Activated naive CD8-positive, alpha-beta T cell (primary cell): ENCODE results near the gene SEMA7A.
A peak's percentile ranks its signal among the peaks of the same experiment; 100 is the strongest.

ENCODE experiments used
- H3K27ac Mint-ChIP-seq: one replicate; pipeline ENCODE4 v1.8.0; 2021; ENCODE audit warnings: mixed read lengths
- H3K27me3 Mint-ChIP-seq: one replicate; pipeline ENCODE4 v1.8.0; 2021; ENCODE audit warnings: mixed read lengths
- H3K36me3 Mint-ChIP-seq: one replicate; pipeline ENCODE4 v1.8.0; 2021; ENCODE audit warnings: mixed read lengths
- H3K4me1 Mint-ChIP-seq: one replicate; pipeline ENCODE4 v1.8.0; 2021; ENCODE audit warnings: low read depth, mixed read lengths
- H3K4me3 Mint-ChIP-seq: one replicate; pipeline ENCODE4 v1.8.0; 2021; ENCODE audit warnings: mild to moderate bottlenecking, mixed read lengths
- H3K9me3 Mint-ChIP-seq: one replicate; pipeline ENCODE4 v1.8.0; 2021; ENCODE audit warnings: low read depth, mixed read lengths

The SEMA7A gene

DNA sequence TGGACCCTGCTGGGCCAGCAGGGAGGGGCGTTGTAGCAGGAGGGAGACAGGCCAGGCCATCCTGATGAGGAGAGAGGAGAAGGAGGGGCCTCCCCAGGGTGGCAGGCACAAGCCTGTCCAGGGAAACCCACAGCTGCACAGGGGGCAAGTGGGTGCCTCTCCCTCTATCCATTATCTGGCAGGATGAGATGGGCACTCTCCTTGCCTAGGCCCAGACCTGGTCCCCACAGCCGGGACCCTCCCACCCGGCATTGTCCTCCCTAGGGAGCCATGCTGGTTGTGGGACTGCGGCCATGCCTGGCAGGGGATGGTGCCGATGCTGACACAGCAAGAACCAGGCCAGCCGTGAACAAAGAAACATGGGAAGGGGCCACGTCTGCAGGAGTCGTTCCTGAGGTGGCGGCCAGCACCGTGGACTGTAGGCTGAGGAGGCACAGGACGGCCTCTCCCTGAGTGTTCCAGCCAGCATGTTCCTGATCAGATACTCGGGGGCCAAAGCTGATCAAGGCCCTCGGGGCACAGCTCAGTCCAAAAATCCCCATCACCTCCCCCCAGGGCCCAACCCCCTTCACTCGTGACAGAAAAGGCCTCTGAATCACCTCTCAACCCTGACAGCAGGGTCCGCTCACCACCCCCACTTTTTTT, 47.1 kb downstream of the SEMA7A start:
- Mint-ChIP-seq H3K27me3 (no peaks in the 10 kb centered on the region), H3K27ac (peak overlapping the region; percentile 10), H3K9me3 (no peaks in the 10 kb centered on the region), H3K36me3 (no peaks in the 10 kb centered on the region), H3K4me3 (no peak overlapping the region), H3K4me1 (peaks cover 65% of the 10 kb centered on the region)

DNA sequence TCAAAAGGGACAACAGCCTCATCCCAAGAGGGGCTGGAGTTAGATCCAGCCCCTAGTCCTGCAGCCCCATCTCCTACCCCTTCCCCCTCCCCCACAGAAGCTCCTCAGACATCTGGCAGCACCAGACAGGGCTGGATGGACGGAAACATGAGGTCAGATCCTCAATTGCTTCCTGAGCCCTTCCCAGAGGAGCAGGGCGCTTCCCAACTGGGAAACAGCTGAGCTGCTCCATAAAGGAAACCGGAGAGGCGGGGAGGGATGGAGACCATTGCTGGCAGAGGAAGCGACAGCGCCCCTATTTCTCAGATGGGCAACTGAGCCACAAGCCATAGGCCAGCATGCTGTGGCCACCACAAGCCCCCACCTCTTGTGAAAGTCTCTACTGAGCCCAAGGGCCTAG, 48.0 kb downstream of the SEMA7A start:
- Mint-ChIP-seq H3K9me3 (no peaks in the 10 kb centered on the region), H3K4me1 (peaks cover 64% of the 10 kb centered on the region), H3K36me3 (no peaks in the 10 kb centered on the region), H3K4me3 (no peak overlapping the region), H3K27me3 (no peaks in the 10 kb centered on the region), H3K27ac (peak overlapping the region; percentile 97)

GRCh38 chr15:74384881-74385643, 48.7 kb downstream of the SEMA7A start:
- H3K36me3 Mint-ChIP-seq: no peaks in the 10 kb centered on the region
- H3K27ac Mint-ChIP-seq: peak overlapping the region; percentile 97
- H3K4me1 Mint-ChIP-seq: peaks cover 62% of the 10 kb centered on the region
- H3K4me3 Mint-ChIP-seq: peak overlapping the region; percentile 47
- H3K9me3 Mint-ChIP-seq: no peaks in the 10 kb centered on the region
- H3K27me3 Mint-ChIP-seq: no peaks in the 10 kb centered on the region

GRCh38 chr15:74384566-74384880, 49.2 kb downstream of the SEMA7A start:
- Mint-ChIP-seq H3K36me3 (no peaks in the 10 kb centered on the region), H3K4me1 (peaks cover 61% of the 10 kb centered on the region), H3K9me3 (no peaks in the 10 kb centered on the region), H3K27me3 (no peaks in the 10 kb centered on the region), H3K4me3 (peak overlapping the region; percentile 47), H3K27ac (peak overlapping the region; percentile 97)

DNA sequence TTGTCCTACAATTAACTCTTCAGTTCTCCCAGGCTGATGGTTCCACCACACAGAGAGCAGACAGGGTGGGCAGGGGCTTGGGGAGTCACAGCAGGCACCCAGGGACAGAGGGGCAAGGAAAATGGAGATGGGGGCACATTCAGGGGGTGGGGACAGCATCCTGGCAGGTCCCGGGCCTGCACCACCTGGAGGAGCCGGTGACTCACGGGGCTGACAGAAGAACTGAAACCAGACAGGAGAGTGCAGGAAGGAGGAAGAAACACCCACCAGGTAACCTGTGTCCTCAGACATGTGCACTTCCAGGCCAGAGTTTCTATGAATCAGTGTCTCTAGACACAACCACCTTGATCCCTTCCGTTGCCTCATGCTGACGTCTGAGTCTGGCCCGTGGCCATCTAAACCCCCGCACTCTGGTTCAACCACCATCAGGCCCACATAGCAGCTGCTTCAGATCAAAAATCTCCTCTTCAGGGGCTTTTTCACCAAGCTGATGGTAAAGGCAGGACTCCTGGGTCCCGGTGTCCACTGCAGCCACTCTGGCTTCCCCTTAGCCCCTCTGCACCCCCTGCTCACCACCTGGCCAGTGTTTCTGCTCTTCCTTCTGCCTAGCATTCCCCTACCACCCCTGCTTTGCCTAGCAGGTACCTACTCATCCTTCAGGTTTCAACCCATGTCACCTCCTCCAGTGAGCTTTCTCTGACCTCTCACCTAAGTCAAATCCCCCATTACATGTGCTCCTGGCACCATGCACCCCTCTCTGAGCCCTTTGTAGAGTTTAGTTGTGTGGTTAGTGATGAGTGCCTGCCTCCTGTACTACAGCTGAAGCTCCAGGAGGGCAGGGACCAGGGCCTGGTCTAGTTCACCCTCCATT, 49.8 kb downstream of the SEMA7A start:
- H3K27me3 Mint-ChIP-seq: no peaks in the 10 kb centered on the region
- peak overlapping the region; percentile 47 for H3K4me3 Mint-ChIP-seq
- H3K36me3 Mint-ChIP-seq: no peaks in the 10 kb centered on the region
- H3K4me1 Mint-ChIP-seq: peaks cover 65% of the 10 kb centered on the region
- peak overlapping the region; percentile 97 for H3K27ac Mint-ChIP-seq
- no peaks in the 10 kb centered on the region for H3K9me3 Mint-ChIP-seq

DNA sequence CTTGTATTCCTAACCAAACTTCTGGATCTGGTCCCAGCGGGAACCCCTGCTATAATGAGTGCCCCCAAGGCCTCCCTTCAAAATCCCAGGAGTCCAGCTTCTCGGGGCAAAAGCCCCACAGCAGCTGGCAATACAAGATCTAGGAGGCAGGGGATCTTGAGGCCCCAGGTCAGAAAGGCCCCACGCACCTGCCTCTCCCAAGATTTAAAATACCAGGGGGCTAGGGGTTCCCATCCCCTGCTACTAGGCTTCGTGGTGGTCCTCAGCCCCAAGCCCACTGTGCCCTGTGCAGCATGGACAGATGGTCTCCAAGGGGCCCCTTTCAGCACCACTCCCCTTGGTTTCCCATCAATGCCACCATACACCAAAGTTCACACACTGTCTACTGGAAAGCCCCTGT, 50.5 kb downstream of the SEMA7A start:
- peak overlapping the region; percentile 47 for H3K4me3 Mint-ChIP-seq

GRCh38 chr15:74382004-74382816, 51.5 kb downstream of the SEMA7A start:
- H3K4me1 Mint-ChIP-seq: peaks cover 76% of the 10 kb centered on the region
- peak overlapping the region; percentile 30 for H3K4me3 Mint-ChIP-seq
- peak overlapping the region; percentile 97 for H3K27ac Mint-ChIP-seq

More for the DNA sequence above, 50.5 kb downstream of the SEMA7A start:
- Mint-ChIP-seq H3K36me3 (no peaks in the 10 kb centered on the region), H3K9me3 (no peaks in the 10 kb centered on the region), H3K27me3 (no peaks in the 10 kb centered on the region), H3K4me1 (peaks cover 71% of the 10 kb centered on the region), H3K27ac (peak overlapping the region; percentile 97)

GRCh38 chr15:74381481-74381880, 52.3 kb downstream of the SEMA7A start:
- Mint-ChIP-seq H3K9me3 (no peaks in the 10 kb centered on the region), H3K4me1 (peaks cover 79% of the 10 kb centered on the region), H3K27me3 (no peaks in the 10 kb centered on the region), H3K27ac (peak overlapping the region; percentile 77), H3K36me3 (no peaks in the 10 kb centered on the region), H3K4me3 (no peak overlapping the region)

More at GRCh38 chr15:74382004-74382816, 51.5 kb downstream of the SEMA7A start:
- Mint-ChIP-seq H3K9me3 (no peaks in the 10 kb centered on the region), H3K27me3 (no peaks in the 10 kb centered on the region), H3K36me3 (no peaks in the 10 kb centered on the region)

DNA sequence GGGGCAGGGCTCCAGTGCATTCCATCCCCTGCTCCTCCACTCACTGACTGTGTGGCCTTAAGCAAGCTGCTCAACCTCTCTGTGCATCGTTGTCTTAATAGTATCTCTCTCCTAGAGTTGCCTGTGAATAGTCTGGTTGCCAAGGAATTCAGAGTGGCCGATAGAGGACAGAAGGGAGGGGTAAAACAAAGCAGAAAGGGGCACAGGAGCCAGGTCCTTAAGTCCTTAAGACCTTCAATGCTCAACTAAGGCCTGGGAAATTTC, 52.6 kb downstream of the SEMA7A start:
- peaks cover 78% of the 10 kb centered on the region for H3K4me1 Mint-ChIP-seq
- H3K27me3 Mint-ChIP-seq: no peaks in the 10 kb centered on the region
- peak overlapping the region; percentile 77 for H3K27ac Mint-ChIP-seq
- H3K9me3 Mint-ChIP-seq: no peaks in the 10 kb centered on the region
- no peaks in the 10 kb centered on the region for H3K36me3 Mint-ChIP-seq
- no peak overlapping the region for H3K4me3 Mint-ChIP-seq

GRCh38 chr15:74380361-74381189, 53.2 kb downstream of the SEMA7A start:
- Mint-ChIP-seq H3K4me3 (no peak overlapping the region), H3K9me3 (no peaks in the 10 kb centered on the region), H3K36me3 (no peaks in the 10 kb centered on the region), H3K27me3 (no peaks in the 10 kb centered on the region), H3K27ac (peak overlapping the region; percentile 77), H3K4me1 (peaks cover 74% of the 10 kb centered on the region)

GRCh38 chr15:74378848-74379247, 54.9 kb downstream of the SEMA7A start:
- H3K9me3 Mint-ChIP-seq: no peaks in the 10 kb centered on the region
- peaks cover 67% of the 10 kb centered on the region for H3K4me1 Mint-ChIP-seq
- peak overlapping the region; percentile 20 for H3K4me3 Mint-ChIP-seq
- peak overlapping the region; percentile 82 for H3K27ac Mint-ChIP-seq
- no peaks in the 10 kb centered on the region for H3K36me3 Mint-ChIP-seq
- H3K27me3 Mint-ChIP-seq: no peaks in the 10 kb centered on the region

DNA sequence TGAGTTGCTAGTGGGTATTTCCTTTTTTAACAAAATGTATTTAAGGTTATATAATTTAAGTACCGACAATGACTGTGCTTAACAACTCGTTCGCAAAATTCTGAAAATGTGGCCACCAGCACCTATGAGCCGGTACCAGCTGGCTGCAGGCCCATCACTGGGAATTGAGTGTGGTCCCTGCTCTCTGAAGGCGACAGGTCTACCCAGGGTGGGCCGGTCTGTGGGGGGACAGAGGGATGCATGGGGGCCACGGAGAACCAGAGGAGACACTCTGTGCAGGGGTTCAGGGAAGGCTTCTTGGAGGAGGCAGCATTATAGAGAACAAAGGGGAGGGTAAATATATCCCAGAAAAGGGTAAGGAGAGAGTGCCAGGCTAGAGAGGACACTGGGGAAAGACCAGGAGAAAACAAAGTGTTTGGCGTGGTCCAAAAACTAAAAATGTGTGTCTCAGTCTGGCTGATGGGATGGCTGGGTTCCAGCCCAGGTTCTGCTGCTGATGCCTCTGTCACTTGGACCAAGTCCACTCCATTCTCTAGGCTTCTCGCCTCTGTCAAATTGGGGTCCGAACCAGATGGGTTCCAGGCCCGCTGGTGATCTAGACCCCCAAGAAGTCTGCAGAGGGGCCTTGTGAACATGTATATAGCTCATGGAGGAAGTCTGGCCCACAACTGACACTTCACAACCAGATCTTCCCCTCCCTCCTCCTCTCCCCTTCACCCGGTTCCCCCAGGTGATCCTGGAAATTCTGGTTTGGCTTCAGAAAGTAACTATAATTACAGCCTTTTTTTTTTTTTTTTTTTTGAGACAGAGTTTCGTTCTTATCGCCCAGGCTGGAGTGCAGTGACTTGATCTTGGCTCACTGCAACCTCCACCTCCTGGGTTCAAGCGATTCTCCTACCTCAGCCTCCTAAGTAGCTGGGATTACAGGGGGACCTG, 55.7 kb downstream of the SEMA7A start:
- peaks cover 62% of the 10 kb centered on the region for H3K4me1 Mint-ChIP-seq
- no peaks in the 10 kb centered on the region for H3K27me3 Mint-ChIP-seq
- H3K27ac Mint-ChIP-seq: peak overlapping the region; percentile 64
- peak overlapping the region; percentile 20 for H3K4me3 Mint-ChIP-seq
- no peaks in the 10 kb centered on the region for H3K36me3 Mint-ChIP-seq
- no peaks in the 10 kb centered on the region for H3K9me3 Mint-ChIP-seq
